GM18867 (cell line): ENCODE results near the gene PLEKHG5.
"Not testable (repeated sequence)": the region's sequence is repeated elsewhere in the genome, so short reads cannot be mapped to it uniquely, and the experiment has no call there.

ENCODE experiments used
- ATAC-seq: cut with Tn5 transposase; IDR thresholded peaks from one replicate; pipeline ENCODE4 v1.9.1; 2021; ENCODE audit warnings: mild to moderate bottlenecking, moderate library complexity; ENCODE audit not compliant: unreplicated experiment

PLEKHG5 gene

DNA sequence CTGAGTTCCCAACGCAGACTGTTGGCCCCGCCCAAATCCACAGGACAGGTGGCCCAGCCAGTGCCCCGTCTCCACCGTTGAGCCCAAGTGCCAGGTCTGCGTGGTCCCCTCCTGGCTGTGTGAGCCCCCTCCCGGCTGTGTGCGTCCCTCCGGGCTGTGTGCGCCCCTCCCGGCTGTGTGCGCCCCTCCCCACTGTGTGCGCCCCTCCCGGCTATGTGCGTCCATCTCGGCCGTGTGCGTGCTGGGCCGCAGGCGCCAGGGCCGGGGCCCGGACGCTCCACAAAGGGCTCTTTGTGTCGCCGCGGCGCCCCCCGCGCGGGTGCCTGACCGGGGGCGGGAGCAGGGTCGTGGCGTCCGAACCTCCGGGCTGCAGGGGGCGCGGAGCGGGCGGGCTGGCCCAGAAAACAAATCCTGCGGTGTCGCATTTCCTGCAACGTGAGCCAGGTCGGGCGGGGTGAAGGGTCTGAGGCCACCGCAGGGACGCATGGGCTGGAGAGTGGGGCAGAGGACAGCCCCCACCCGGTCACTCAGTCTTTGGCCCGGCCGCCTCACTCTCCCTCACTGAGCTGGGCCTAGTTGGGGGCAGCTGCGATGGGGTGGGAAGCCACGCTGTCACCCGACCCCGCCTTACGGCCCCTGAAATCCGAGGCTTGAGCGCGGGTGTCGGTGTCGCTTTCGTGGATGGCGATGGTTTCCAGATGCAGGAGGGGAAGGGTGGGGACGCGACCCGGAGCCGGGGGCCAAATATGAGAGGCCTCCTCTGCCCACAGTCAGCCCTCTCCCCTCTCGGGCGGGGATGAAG, 44.2 kb downstream of the PLEKHG5 start:
- ATAC-seq: no peak

GRCh38 chr1:6446665-6447015, 44.8 kb downstream of the PLEKHG5 start:
- ATAC-seq: no peak

DNA sequence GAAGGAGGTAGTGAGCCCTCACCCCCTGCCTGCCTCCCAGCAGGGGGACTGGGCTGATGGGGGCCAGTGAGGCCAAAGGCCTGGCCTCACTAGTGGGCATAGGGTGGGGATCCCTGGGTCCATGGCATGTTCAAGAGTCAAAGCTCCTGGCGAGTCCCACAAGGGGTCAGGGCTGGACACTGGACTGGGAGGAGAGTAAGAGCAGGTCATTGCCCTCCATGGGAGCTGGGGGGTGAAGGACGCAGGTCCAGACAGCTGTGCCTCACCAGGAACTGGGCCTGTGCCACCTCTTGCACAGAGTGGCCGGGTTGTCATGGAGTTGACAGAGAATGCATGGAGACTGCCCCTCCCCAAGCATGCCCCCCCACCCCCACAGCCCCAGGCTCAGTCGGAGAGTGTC, 45.5 kb downstream of the PLEKHG5 start:
- not testable (repeated sequence) for ATAC-seq

- no peak for ATAC-seq
Observed at GRCh38 chr1:6445062-6445763, 46.3 kb downstream of the PLEKHG5 start.

- ATAC-seq: no peak
Observed at GRCh38 chr1:6444377-6444776, 47.1 kb downstream of the PLEKHG5 start.

GRCh38 chr1:6443339-6444115, 47.9 kb downstream of the PLEKHG5 start:
- no peak for ATAC-seq

GRCh38 chr1:6441586-6441985, 49.9 kb downstream of the PLEKHG5 start:
- no peak for ATAC-seq

- no peak for ATAC-seq
Observed at GRCh38 chr1:6440198-6441126, 51.0 kb downstream of the PLEKHG5 start.

GRCh38 chr1:6438047-6438525, 53.4 kb downstream of the PLEKHG5 start:
- no peak for ATAC-seq

GRCh38 chr1:6437012-6437700, 54.3 kb downstream of the PLEKHG5 start:
- not testable (repeated sequence) for ATAC-seq

DNA sequence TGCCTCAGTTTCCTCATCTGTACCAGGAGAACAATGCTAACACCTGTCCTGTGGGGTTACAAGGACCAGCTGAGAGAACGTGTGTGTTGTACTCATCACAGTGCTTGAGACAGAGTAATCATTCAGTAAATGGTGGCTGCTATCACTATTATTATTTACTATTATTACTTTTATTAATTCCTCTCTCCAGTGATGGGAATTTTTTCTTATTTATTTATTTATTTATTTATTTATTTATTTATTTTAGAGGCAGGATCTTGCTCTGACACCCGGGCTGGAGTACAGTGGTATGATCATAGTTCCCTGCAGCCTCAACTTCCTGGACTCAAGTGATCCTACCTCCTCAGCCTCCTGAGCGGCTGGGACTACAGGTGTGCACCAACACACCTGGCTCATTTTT, 55.2 kb downstream of the PLEKHG5 start:
- not testable (repeated sequence) for ATAC-seq

- no peak for ATAC-seq
Observed at GRCh38 chr1:6435547-6435946, 55.9 kb downstream of the PLEKHG5 start.

DNA sequence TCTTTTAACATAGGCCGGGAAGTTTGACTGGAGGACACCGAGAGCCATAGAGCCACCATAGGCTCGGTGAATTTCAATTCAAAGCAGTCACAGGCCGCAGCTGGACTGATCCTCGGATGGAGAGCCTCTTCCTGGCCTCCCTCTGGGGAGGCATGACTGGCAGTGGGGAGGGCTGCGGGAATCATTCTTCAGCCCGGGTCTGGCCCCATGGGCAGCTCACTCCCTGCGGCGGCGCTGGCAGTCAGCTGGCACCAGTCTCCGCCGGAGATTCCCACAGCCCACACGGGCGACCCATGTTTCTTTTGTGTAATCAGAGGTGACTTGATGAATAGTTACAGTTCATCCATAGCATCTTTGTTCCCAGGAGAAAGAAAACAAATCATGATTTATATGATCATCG, 56.3 kb downstream of the PLEKHG5 start:
- ATAC-seq: no peak

GRCh38 chr1:6434186-6434585, 57.3 kb downstream of the PLEKHG5 start:
- no peak for ATAC-seq

GRCh38 chr1:6431645-6432579, 59.6 kb downstream of the PLEKHG5 start:
- not testable (repeated sequence) for ATAC-seq

DNA sequence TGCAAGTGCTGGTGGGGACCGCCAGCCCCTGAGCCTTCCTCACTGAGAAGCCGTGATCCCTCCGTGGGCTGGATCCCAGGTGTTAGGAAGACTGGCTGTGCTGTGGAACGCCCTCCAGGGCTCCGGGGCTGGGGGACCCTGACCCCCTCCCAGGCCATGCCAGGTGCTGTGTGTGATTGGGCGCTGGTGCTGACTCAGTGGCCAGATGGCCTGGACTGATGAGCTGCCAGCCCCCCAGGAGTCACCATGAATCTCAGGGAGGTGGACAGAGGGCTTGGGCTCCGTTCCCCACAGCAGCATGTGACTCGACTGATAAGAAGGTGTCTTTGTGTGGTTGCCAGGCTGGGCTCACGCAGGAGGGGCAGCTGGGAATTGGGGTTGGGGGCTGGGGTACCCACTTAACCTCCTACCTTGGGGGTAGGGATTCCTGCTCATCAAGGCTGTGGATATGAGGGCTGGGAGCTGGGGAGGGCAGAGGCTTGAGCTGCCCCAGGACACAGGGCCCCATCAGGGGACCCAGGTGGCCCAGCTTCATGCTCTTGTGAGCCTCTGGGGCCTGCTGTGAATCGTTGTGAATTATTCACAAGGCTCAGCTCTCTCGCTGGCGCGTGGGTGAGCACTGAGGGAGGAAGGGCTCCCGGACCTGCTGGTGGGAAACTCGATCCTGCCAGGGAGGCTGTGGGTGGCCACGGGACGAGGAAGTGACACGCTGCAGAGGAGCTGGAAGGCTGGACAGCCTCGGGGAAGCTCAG, 61.6 kb downstream of the PLEKHG5 start:
- not testable (repeated sequence) for ATAC-seq

DNA sequence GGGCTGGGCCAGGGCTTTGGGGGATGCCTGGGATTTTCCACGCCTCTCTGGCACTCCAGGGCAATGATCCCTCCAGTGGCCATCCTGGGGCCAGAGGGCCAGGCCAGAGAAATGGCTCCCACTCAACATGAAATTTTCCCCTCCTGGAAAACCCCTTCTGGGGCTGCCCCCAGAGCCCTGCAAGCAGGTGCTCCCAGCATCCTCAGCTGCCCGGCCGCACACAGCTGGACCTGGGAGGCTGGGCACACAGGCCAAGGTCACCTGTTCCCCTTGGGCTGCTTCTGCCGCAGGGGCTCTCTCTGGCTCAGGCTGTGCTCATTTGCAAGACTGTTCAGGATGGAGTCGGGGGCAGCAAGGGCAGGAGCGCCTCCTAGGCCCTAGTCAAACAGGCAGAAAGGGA, 63.0 kb downstream of the PLEKHG5 start:
- ATAC-seq: not testable (repeated sequence)
